Measurements from ENCODE around the gene RTEL1. TPM values are rescaled to one million over a fixed set of nuclear protein-coding genes. Genes with fewer than 3 reads are reported as not detected.

RTEL1 gene
- polyA plus RNA-seq, 1 of the 3 experiments (the other 2 are of a cell fraction), result 9.9 TPM

DNA sequence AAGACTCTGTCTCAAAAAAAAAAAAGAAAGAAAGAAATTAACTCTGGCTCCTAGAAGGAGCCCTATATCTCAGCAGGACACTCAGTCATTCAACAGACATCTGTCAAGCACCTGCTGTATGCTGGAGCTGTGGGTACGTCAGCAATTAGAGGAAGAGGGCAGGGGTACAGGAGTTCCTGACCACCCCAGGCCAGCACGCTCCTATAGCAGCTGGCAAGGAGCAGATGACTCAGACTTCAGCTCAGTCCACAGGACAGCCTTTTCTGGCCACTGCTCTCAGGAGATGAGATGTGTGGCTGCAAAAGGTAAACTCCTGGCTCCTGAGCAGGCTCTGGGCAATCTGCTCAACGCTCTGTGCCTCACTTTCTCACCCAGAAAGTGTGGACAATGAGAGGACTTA, 1.7 kb upstream of the RTEL1 start:
- H3K27ac ChIP-seq (ENCODE audit: low read depth in 2 of 2, low read length in 1 of 2), result no peak overlapping the region
- ChIA-PET CTCF (interaction anchor here (0.6 to 5.5 kb wide), 2 partner anchors 118 to 220 kb away, joined by 3 to 27 read pairs; partner anchors contain the start of gene PTK6), POLR2A (no interaction called here)
- TF ChIP-seq TCF12 (IDR thresholded peaks at IDR 0.05), result no peak
- H3K27me3 ChIP-seq (ENCODE audit: insufficient read depth), result no peaks in the 10 kb centered on the region
- H3K9me3 ChIP-seq, result no peaks in the 10 kb centered on the region
- no peak for DNase-seq
- H3K4me1 ChIP-seq (ENCODE audit: control insufficient read depth in 1 of 2, insufficient read depth in 2 of 2, low read depth in 1 of 2, low read length in 1 of 2), result peaks cover 12 to 33% of the 10 kb centered on the region in 2 experiments; a peak in 2 of 4 replicates
- no peak overlapping the region for H3K9ac ChIP-seq
- H3F3A ChIP-seq (replicated peaks; ENCODE audit: insufficient read depth), result peaks cover 8% of the 10 kb centered on the region
- H4K20me1 ChIP-seq (ENCODE audit: insufficient read depth), result peaks cover 7% of the 10 kb centered on the region
- 85% methylated on average over 3 of the region's 3 CpGs for WGBS (ENCODE audit: low lambda C conversion rate)
- no peak overlapping the region for H2AFZ ChIP-seq (ENCODE audit: low read depth)
- peaks cover 35% of the 10 kb centered on the region for H3K79me2 ChIP-seq (ENCODE audit: insufficient read depth)
- H3K36me3 ChIP-seq (replicated peaks in 1 of 2; ENCODE audit: control insufficient read depth in 1 of 2, insufficient read depth in 2 of 2, low read length in 1 of 2), result peaks cover 0 to 11% of the 10 kb centered on the region in 2 experiments
- H3K4me3 ChIP-seq (ENCODE audit: low read depth in 2 of 2, low read length in 1 of 2), result no peak overlapping the region
- no peaks in the 10 kb centered on the region for H3K9me2 ChIP-seq
- H3K4me2 ChIP-seq, result no peak overlapping the region

DNA sequence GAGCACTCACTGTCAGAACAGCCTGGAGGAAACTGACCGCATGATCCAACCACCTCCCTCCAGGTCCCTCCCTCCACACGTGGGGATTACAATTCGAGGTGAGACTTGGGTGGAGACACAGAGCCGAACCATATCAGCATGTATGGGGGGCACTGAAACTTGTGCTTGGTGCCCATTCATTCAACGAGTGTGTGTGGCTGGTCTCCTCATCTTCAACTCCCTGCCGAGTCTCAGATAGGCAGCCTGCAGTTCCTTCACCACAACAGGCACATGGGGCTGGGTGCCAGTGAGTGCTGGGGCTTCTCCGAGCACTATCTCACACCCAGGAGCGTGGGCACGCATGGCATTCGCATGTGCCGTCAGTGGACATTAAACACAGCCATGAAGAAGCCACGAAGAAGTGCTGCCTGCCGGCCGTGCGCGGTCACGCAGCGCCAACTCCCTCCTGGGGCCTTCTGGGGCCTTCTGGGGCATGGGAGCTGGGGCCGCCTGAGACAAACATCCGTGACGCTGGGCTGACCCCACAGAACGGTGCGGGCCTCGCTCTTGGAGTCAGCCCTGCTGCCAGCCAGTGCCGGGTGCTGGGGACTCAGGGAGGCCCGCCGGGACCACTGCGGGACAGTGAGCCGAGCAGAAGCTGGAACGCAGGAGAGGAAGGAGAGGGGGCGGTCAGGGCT, 714 bp upstream of the RTEL1 start:
- DNase-seq, result no peak
- ChIA-PET POLR2A (interaction anchor here (0.8 to 1.3 kb wide), 4 partner anchors 30 to 121 kb away, joined by 3 to 8 read pairs (median 4); partner anchors contain the start of genes GMEB2 and PTK6), CTCF (no interaction called here)
- peak overlapping the region; percentile 91 to 97 for H3K4me3 ChIP-seq (ENCODE audit: low read depth in 2 of 2, low read length in 1 of 2)
- peaks cover 5 to 28% of the 10 kb centered on the region in 2 experiments; a peak in 2 of 4 replicates for H3K4me1 ChIP-seq (ENCODE audit: control insufficient read depth in 1 of 2, insufficient read depth in 2 of 2, low read depth in 1 of 2, low read length in 1 of 2)
- peaks cover 26% of the 10 kb centered on the region for H3K79me2 ChIP-seq (ENCODE audit: insufficient read depth)
- no peaks in the 10 kb centered on the region for H3K27me3 ChIP-seq (ENCODE audit: insufficient read depth)
- WGBS (ENCODE audit: low lambda C conversion rate), result 67% methylated on average over 23 of the region's 31 CpGs
- no peaks in the 10 kb centered on the region for H3K9me2 ChIP-seq
- H3F3A ChIP-seq (replicated peaks; ENCODE audit: insufficient read depth), result peaks cover 8% of the 10 kb centered on the region
- peak overlapping the region; percentile 82; the same call in 1 of the 2 replicates for H3K4me2 ChIP-seq
- peak overlapping the region; percentile 62 for H3K9ac ChIP-seq
- no peaks in the 10 kb centered on the region for H3K9me3 ChIP-seq
- H4K20me1 ChIP-seq (ENCODE audit: insufficient read depth), result no peaks in the 10 kb centered on the region
- TF ChIP-seq, protein P1, sequence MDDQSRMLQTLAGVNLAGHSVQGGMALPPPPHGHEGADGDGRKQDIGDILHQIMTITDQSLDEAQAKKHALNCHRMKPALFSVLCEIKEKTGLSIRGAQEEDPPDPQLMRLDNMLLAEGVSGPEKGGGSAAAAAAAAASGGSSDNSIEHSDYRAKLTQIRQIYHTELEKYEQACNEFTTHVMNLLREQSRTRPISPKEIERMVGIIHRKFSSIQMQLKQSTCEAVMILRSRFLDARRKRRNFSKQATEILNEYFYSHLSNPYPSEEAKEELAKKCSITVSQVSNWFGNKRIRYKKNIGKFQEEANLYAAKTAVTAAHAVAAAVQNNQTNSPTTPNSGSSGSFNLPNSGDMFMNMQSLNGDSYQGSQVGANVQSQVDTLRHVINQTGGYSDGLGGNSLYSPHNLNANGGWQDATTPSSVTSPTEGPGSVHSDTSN (IDR thresholded peaks at IDR 0.05), result no peak
- no peak for TF ChIP-seq YY1 (IDR thresholded peaks at IDR 0.05; ENCODE audit: low read depth)
- TF ChIP-seq, protein P2, sequence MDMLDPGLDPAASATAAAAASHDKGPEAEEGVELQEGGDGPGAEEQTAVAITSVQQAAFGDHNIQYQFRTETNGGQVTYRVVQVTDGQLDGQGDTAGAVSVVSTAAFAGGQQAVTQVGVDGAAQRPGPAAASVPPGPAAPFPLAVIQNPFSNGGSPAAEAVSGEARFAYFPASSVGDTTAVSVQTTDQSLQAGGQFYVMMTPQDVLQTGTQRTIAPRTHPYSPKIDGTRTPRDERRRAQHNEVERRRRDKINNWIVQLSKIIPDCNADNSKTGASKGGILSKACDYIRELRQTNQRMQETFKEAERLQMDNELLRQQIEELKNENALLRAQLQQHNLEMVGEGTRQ (IDR thresholded peaks at IDR 0.05; ENCODE audit: borderline replicate concordance, low read depth, low read length), result no peak
- no peak for TF ChIP-seq SMC3 (IDR thresholded peaks at IDR 0.05; ENCODE audit: low read depth, low read length)
- TF ChIP-seq FOXJ3 (CRISPR knock-in tag; IDR thresholded peaks at IDR 0.05), result no peak
- no peak for TF ChIP-seq TAF1 (IDR thresholded peaks at IDR 0.05; ENCODE audit: borderline replicate concordance, low read depth, low read length)
- TF ChIP-seq, protein P3, sequence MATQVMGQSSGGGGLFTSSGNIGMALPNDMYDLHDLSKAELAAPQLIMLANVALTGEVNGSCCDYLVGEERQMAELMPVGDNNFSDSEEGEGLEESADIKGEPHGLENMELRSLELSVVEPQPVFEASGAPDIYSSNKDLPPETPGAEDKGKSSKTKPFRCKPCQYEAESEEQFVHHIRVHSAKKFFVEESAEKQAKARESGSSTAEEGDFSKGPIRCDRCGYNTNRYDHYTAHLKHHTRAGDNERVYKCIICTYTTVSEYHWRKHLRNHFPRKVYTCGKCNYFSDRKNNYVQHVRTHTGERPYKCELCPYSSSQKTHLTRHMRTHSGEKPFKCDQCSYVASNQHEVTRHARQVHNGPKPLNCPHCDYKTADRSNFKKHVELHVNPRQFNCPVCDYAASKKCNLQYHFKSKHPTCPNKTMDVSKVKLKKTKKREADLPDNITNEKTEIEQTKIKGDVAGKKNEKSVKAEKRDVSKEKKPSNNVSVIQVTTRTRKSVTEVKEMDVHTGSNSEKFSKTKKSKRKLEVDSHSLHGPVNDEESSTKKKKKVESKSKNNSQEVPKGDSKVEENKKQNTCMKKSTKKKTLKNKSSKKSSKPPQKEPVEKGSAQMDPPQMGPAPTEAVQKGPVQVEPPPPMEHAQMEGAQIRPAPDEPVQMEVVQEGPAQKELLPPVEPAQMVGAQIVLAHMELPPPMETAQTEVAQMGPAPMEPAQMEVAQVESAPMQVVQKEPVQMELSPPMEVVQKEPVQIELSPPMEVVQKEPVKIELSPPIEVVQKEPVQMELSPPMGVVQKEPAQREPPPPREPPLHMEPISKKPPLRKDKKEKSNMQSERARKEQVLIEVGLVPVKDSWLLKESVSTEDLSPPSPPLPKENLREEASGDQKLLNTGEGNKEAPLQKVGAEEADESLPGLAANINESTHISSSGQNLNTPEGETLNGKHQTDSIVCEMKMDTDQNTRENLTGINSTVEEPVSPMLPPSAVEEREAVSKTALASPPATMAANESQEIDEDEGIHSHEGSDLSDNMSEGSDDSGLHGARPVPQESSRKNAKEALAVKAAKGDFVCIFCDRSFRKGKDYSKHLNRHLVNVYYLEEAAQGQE (IDR thresholded peaks at IDR 0.05; ENCODE audit: low read depth, low read length), result no peak
- no peak for TF ChIP-seq POLR2AphosphoS5 (IDR thresholded peaks at IDR 0.05; ENCODE audit: low read depth, low read length)
- no peak for TF ChIP-seq RAD21 (IDR thresholded peaks at IDR 0.05; ENCODE audit: low read length)
- TF ChIP-seq FOSL2 (IDR thresholded peaks at IDR 0.05; ENCODE audit: borderline replicate concordance, low read depth), result no peak
- no peak for TF ChIP-seq MXI1 (IDR thresholded peaks at IDR 0.05; ENCODE audit: low read depth, low read length)
- no peak for TF ChIP-seq JUND (IDR thresholded peaks at IDR 0.05)
- no peak for TF ChIP-seq SIN3A (IDR thresholded peaks at IDR 0.05; ENCODE audit: borderline replicate concordance, low read depth, low read length)
- peaks cover 0 to 20% of the 10 kb centered on the region in 2 experiments for H3K36me3 ChIP-seq (replicated peaks in 1 of 2; ENCODE audit: control insufficient read depth in 1 of 2, insufficient read depth in 2 of 2, low read length in 1 of 2)
- H3K27ac ChIP-seq (ENCODE audit: low read depth in 2 of 2, low read length in 1 of 2), result peak overlapping the region; percentile 59 to 89; a peak in 3 of 4 replicates
- peak overlapping the region; percentile 81 for H2AFZ ChIP-seq (ENCODE audit: low read depth)

All from SK-N-SH (cell line).